Mucosa of descending colon (tissue), 3 donors: ENCODE data around the gene SMAP2. TPM values are rescaled to one million over a fixed set of nuclear protein-coding genes. Genes with fewer than 3 reads are reported as not detected.

Experiments used
- ATAC-seq: fragments of 200-7000 bp; cut with Tn5 transposase; one replicate; pipeline ENCODE4 v1.9.1; 2020; ENCODE audit warnings: mild to moderate bottlenecking, moderate library complexity
- DNase-seq, 3 donors: peaks; one replicate each; pipeline ENCODE4 v3.0.0-alpha.2; 2020
- H3K36me3 ChIP-seq: fragments of 200-600 bp; one replicate; pipeline ENCODE4 v1.8.0; 2021; ENCODE audit warnings: low read depth, mild to moderate bottlenecking
- H3K4me1 ChIP-seq: fragments of 200-600 bp; one replicate; pipeline ENCODE4 v1.8.0; 2021; ENCODE audit warnings: low read depth, mild to moderate bottlenecking
- H3K4me3 ChIP-seq: fragments of 200-600 bp; one replicate; pipeline ENCODE4 v1.8.0; 2021; ENCODE audit warnings: mild to moderate bottlenecking
- H3K9me3 ChIP-seq: fragments of 200-600 bp; one replicate; pipeline ENCODE4 v1.8.0; 2021; ENCODE audit warnings: mild to moderate bottlenecking
- CTCF ChIP-seq: fragments of 200-600 bp; IDR thresholded peaks from one replicate; pipeline ENCODE4 v1.8.0; 2022; ENCODE audit warnings: antibody characterized with exemption, mild to moderate bottlenecking
- intact Hi-C, 2 donors: fragments of 100-400 bp; cut with DNase I in 1 of 2; cut with micrococcal nuclease in 1 of 2; formaldehyde crosslinking; loops; one replicate each; pipeline versions ENCODE4 v1.11.0 to v1.11.1; 2022; cut with DNase I, micrococcal nuclease
- total RNA-seq, 3 donors: library from RNA; stranded (reverse); fragmentation: NEBNext Ultra II Directional in 2 of 3; extraction: Animal tissue kit (Norgen Biotek cat#: 25700) in 2 of 3; gene quantifications; one replicate each; pipeline versions ENCODE4 v1.2.1 to v1.2.4, GENCODE V29; 2021 to 2023
- donor health status: DM: no; HTN: no; CAD: no; lungs with moderate emphysema.
- donor health status: DM: no; HTN: no; CAD: no.
- donor health status: DM: no; HTN: yes; CAD: no.

Gene SMAP2
- total RNA-seq, 3 donors from 2014 or later: 22.0 to 35.6 (median 24.7) TPM

GRCh38 chr1:40372658-40373322, 737 bp upstream of the SMAP2 start:
- no peak for TF ChIP-seq CTCF
- no peaks in the 10 kb centered on the region for H3K36me3 ChIP-seq
- ATAC-seq (no peak), DNase-seq (no peak)
- H3K4me1 ChIP-seq: no peaks in the 10 kb centered on the region
- H3K4me3 ChIP-seq: no peak overlapping the region
- no peaks in the 10 kb centered on the region for H3K9me3 ChIP-seq
- intact Hi-C loops: no loop called here

- peaks cover 6% of the 10 kb centered on the region for H3K4me1 ChIP-seq
- H3K4me3 ChIP-seq: no peak overlapping the region
- ATAC-seq (no peak), DNase-seq (no peak)
- intact Hi-C loops: no loop called here
- no peaks in the 10 kb centered on the region for H3K36me3 ChIP-seq
- no peaks in the 10 kb centered on the region for H3K9me3 ChIP-seq
- no peak for TF ChIP-seq CTCF
These were observed 4.0 kb downstream of the SMAP2 start for GRCh38 chr1:40377512-40377911.

GRCh38 chr1:40379785-40380452, 6.4 kb downstream of the SMAP2 start:
- Histone ChIP-seq H3K9me3 (no peaks in the 10 kb centered on the region), H3K4me3 (no peak overlapping the region), H3K36me3 (no peaks in the 10 kb centered on the region), H3K4me1 (peaks cover 22% of the 10 kb centered on the region)
- intact Hi-C loops: no loop called here
- TF ChIP-seq CTCF: no peak
- ATAC-seq (no peak), DNase-seq (no peak)

GRCh38 chr1:40380817-40381216, 7.3 kb downstream of the SMAP2 start:
- H3K4me3 ChIP-seq: no peak overlapping the region
- ATAC-seq (no peak), DNase-seq (no peak)
- H3K4me1 ChIP-seq: peaks cover 31% of the 10 kb centered on the region
- no peak for TF ChIP-seq CTCF
- no peaks in the 10 kb centered on the region for H3K36me3 ChIP-seq
- no peaks in the 10 kb centered on the region for H3K9me3 ChIP-seq
- intact Hi-C loops: no loop called here

GRCh38 chr1:40381268-40382107, 8.0 kb downstream of the SMAP2 start:
- ATAC-seq: peak; percentile 63
- no peak for DNase-seq
- TF ChIP-seq CTCF: no peak
- Histone ChIP-seq H3K4me3 (no peak overlapping the region), H3K4me1 (peaks cover 32% of the 10 kb centered on the region), H3K9me3 (no peaks in the 10 kb centered on the region), H3K36me3 (no peaks in the 10 kb centered on the region)
- intact Hi-C loops: no loop called here
